GM12878 (cell line): ENCODE data around the gene TKTL1. TPM values are rescaled to one million over a fixed set of nuclear protein-coding genes. Genes with fewer than 3 reads are reported as not detected.

ENCODE experiments used
- ATAC-seq: fragments of 200-7000 bp; cut with Tn5 transposase; 3 replicates; pipeline ENCODE4 v1.9.1; 2020; ENCODE audit warnings: mild to moderate bottlenecking, moderate library complexity
- BruUV-seq: library from RNA; stranded (reverse); fragments of 400-500 nt; replicated peaks from 2 replicates; lab custom pipeline; 2021; lab: Mats Ljungman, UMichigan
- CTCF ChIA-PET: fragments of 300-600 bp; sonication (Branson Sonifier 250); formaldehyde crosslinking; extraction: SDS; loops from one replicate; lab custom pipeline; 2021; ENCODE audit warnings: inconsistent platforms; lab: Yijun Ruan, JAX
- POLR2A ChIA-PET: fragments of 350-600 bp; formaldehyde crosslinking; extraction: SDS; loops from one replicate; lab custom pipeline; 2021; ENCODE audit warnings: inconsistent platforms; lab: Charles Lee
- RAD21 ChIA-PET: fragments of 300-600 bp; sonication (Branson Sonifier 250); formaldehyde crosslinking; loops from one replicate; lab custom pipeline; 2023; ENCODE audit warnings: antibody characterized with exemption; ENCODE audit not compliant: unreplicated experiment; lab: Charles Lee
- SMC1A ChIA-PET: fragments of 300-600 bp; sonication (Branson Sonifier 250); formaldehyde crosslinking; loops from one replicate; lab custom pipeline; 2023; ENCODE audit not compliant: unreplicated experiment, uncharacterized antibody; lab: Charles Lee
- DNase-seq: peaks from one replicate; pipeline ENCODE4 v3.0.0-alpha.2; 2011; ENCODE audit warnings: low read depth, low spot score
- FAIRE-seq: peaks from 3 replicates; lab custom pipeline; 2011; peaks lifted over from hg19 to GRCh38; lab: Jason Lieb, UNC
- H2AFZ ChIP-seq: 2 replicates; pipeline ENCODE4 v1.6.0; 2011; ENCODE audit warnings: low read depth, low read length, control low read depth; ENCODE audit not compliant: control insufficient read depth
- H3K27ac ChIP-seq: 2 replicates; pipeline ENCODE4 v1.5.1; 2011; ENCODE audit warnings: control low read depth; ENCODE audit not compliant: control insufficient read depth, insufficient read depth
- H3K27me3 ChIP-seq, 2 experiments: replicated peaks in 1 of 2; 2 replicates each; pipeline versions ENCODE4 v1.6.0 to v1.6.1; 2011; ENCODE audit warnings: low read length in 1 of 2; ENCODE audit not compliant: control insufficient read depth in 2 of 2, insufficient read depth in 2 of 2
- H3K36me3 ChIP-seq, 2 experiments: 2 replicates each; pipeline ENCODE4 v1.5.1; 2011; ENCODE audit warnings: low read length in 1 of 2; ENCODE audit not compliant: control insufficient read depth in 2 of 2, insufficient read depth in 2 of 2
- H3K4me1 ChIP-seq: 2 replicates; pipeline ENCODE4 v1.6.1; 2011; ENCODE audit warnings: mild to moderate bottlenecking, low read length, moderate library complexity, mixed read lengths; ENCODE audit not compliant: control insufficient read depth, insufficient read depth
- H3K4me2 ChIP-seq: 2 replicates; pipeline ENCODE4 v1.6.0; 2011; ENCODE audit warnings: control low read depth; ENCODE audit not compliant: control insufficient read depth, insufficient read depth
- H3K4me3 ChIP-seq: fragments of 200-600 bp; sonication (generic); 2 replicates; pipeline ENCODE4 v1.5.1; 2016
- H3K79me2 ChIP-seq: 2 replicates; pipeline ENCODE4 v1.6.0; 2011; ENCODE audit warnings: low read length; ENCODE audit not compliant: control insufficient read depth, insufficient read depth
- H3K9ac ChIP-seq: 2 replicates; pipeline ENCODE4 v1.8.0; 2011; ENCODE audit warnings: low read length, control low read depth, mixed read lengths; ENCODE audit not compliant: control insufficient read depth, insufficient read depth
- H3K9me3 ChIP-seq: replicated peaks from 3 replicates; pipeline ENCODE4 v1.5.1; 2011; ENCODE audit warnings: mild to moderate bottlenecking, low read length; ENCODE audit not compliant: control insufficient read depth, insufficient read depth
- H4K20me1 ChIP-seq: 2 replicates; pipeline ENCODE4 v1.6.0; 2011; ENCODE audit not compliant: control insufficient read depth, insufficient read depth
- ATF2 ChIP-seq: IDR thresholded peaks from 2 replicates; pipeline ENCODE4 v1.6.1; 2012; ENCODE audit warnings: low read length, inconsistent platforms
- EGR1 ChIP-seq, 2 experiments: IDR thresholded peaks; 1 replicate in 1 of 2; 2 replicates in 1 of 2; pipeline ENCODE4 v1.6.1; 2011 to 2012; ENCODE audit warnings: low read depth in 2 of 2, low read length in 2 of 2, borderline replicate concordance in 1 of 2, mild to moderate bottlenecking in 1 of 2, moderate library complexity in 1 of 2
- USF2 ChIP-seq: IDR thresholded peaks from 2 replicates; pipeline ENCODE4 v1.6.1; 2011; ENCODE audit warnings: low read depth, low read length, improper control_type of control experiment, borderline replicate concordance
- WGBS: methylation state at CpG from one replicate; pipeline ENCODE4 v1.1.6; 2016; ENCODE audit warnings: low lambda C conversion rate; ENCODE audit not compliant: insufficient replicate concordance, insufficient coverage; ENCODE audit errors: missing lambda C conversion rate; 5-methylcytosine and 5-hydroxymethylcytosine counted together
- in situ Hi-C: fragments of 300-500 bp; cut with MboI; formaldehyde crosslinking; loops from 9 replicates; pipeline ENCODE4 v1.14.3; 2018; ENCODE audit warnings: mixed read lengths
- intact Hi-C: fragments of 100-400 bp; cut with micrococcal nuclease; formaldehyde crosslinking; loops from one replicate; pipeline ENCODE4 v1.14.2; 2022; ENCODE audit not compliant: unreplicated experiment
- polyA plus RNA-seq, 11 experiments: library from polyadenylated mRNA; depleted of rRNA in 4 of 11; unstranded in 6 of 11; stranded (reverse) in 5 of 11; fragments of >200 nt; fragmentation: Nextera tagmentation in 4 of 11; fragmentation: Illumina TruSeq in 1 of 11; extraction: Ambion mirVana in 4 of 11; extraction: Trizol in 1 of 11; gene quantifications; 1 replicate in 1 of 11; 2 replicates in 10 of 11; pipeline versions ENCODE4 v1.2.1 to v1.2.3, GENCODE V29; 2011 to 2016; ENCODE audit warnings: inconsistent platforms in 2 of 11, missing spikeins in 2 of 11, low read depth in 1 of 11
- total RNA-seq, 4 experiments: library from RNA; depleted of rRNA in 3 of 4; stranded (reverse); fragments of >200 nt in 3 of 4; fragmentation: Illumina TruSeq in 1 of 4; extraction: Trizol in 1 of 4; gene quantifications; 2 replicates each; pipeline versions ENCODE4 v1.2.1 to v1.2.3, GENCODE V29; 2013 to 2021

Gene TKTL1
- total and polyA plus RNA-seq, 10 of the 15 experiments (the other 5 are each of a cell fraction or from before 2014, with no cell fraction given): 0.01 to 0.07 TPM; not detected in 8

GRCh38 chrX:154309041-154309775 lies 13.6 kb downstream of the TKTL1 start:
- ChIA-PET POLR2A (interaction anchor here (0.5 kb wide), 1 partner anchor 331 kb away, joined by 9 read pairs; no protein-coding TSS in a partner anchor), SMC1A (interaction anchor here (0.9 kb wide), 1 partner anchor 174 kb away, joined by 4 read pairs; no protein-coding TSS in a partner anchor), CTCF (interaction anchor here (0.7 to 4.0 kb wide), 7 partner anchors 9 to 218 kb away, joined by 3 to 17 read pairs (median 4); no protein-coding TSS in a partner anchor), RAD21 (interaction anchor here (0.7 to 1.3 kb wide), 3 partner anchors 11 to 173 kb away, joined by 3 to 4 read pairs (median 3); no protein-coding TSS in a partner anchor)
- ATAC-seq (no peak), FAIRE-seq (no peak), DNase-seq (no peak)
- intact Hi-C loops (no loop called here), in situ Hi-C loops (loop anchor here (25.0 kb wide), 1 partner anchor 172 kb away; the partner anchor contains the start of gene OPN1LW)
- Histone ChIP-seq H3K27ac (no peak overlapping the region), H4K20me1 (no peaks in the 10 kb centered on the region), H3K79me2 (no peaks in the 10 kb centered on the region), H3K27me3 (no peaks in the 10 kb centered on the region), H3K4me3 (no peak overlapping the region), H3K36me3 (no peaks in the 10 kb centered on the region), H3K4me1 (peaks cover 5% of the 10 kb centered on the region; the same call in 1 of the 2 replicates), H3K9ac (no peak overlapping the region), H3K4me2 (no peak overlapping the region), H3K9me3 (no peaks in the 10 kb centered on the region; the same call in 2 of the 3 replicates), H2AFZ (no peak overlapping the region)
- WGBS: 27% methylated on average over 16 of the region's 16 CpGs
- BruUV-seq: no TSS peak
- TF ChIP-seq EGR1 (IDR thresholded peaks at IDR 0.05; ENCODE audit: borderline replicate concordance in 1 of 2, low read depth in 2 of 2, low read length in 2 of 2): no peak
- TF ChIP-seq ATF2: no peak
- no peak for TF ChIP-seq USF2
